Parathyroid adenoma (tissue), 2 donors: Measurements from ENCODE around the gene ZW10.
A peak's percentile ranks its signal among the peaks of the same experiment; 100 is the strongest.

Source experiments
- H2AFZ ChIP-seq: fragments of 300-600 bp; sonication (generic); one replicate; pipeline ENCODE4 v1.7.0; 2017; ENCODE audit warnings: antibody characterized with exemption, mild to moderate bottlenecking
- H3K27ac ChIP-seq: fragments of 300-600 bp; sonication (generic); one replicate; pipeline ENCODE4 v1.7.0; 2017
- H3K27me3 ChIP-seq: fragments of 300-600 bp; sonication (generic); one replicate; pipeline ENCODE4 v1.7.0; 2017; ENCODE audit warnings: low read length; ENCODE audit not compliant: control insufficient read depth, insufficient read depth
- H3K36me3 ChIP-seq: fragments of 300-600 bp; sonication (generic); one replicate; pipeline ENCODE4 v1.7.0; 2017; ENCODE audit warnings: low read length; ENCODE audit not compliant: control insufficient read depth, insufficient read depth
- H3K4me1 ChIP-seq: fragments of 300-600 bp; sonication (generic); one replicate; pipeline ENCODE4 v1.7.0; 2017; ENCODE audit warnings: control low read depth
- H3K4me2 ChIP-seq: fragments of 300-600 bp; sonication (generic); one replicate; pipeline ENCODE4 v1.7.0; 2017; ENCODE audit warnings: low read length
- H3K4me3 ChIP-seq: fragments of 300-600 bp; sonication (generic); one replicate; pipeline ENCODE4 v1.7.0; 2017; ENCODE audit warnings: low read depth, low read length
- H3K79me2 ChIP-seq: fragments of 300-600 bp; sonication (generic); one replicate; pipeline ENCODE4 v1.7.0; 2017; ENCODE audit warnings: control low read depth
- H3K9ac ChIP-seq: fragments of 300-600 bp; sonication (generic); one replicate; pipeline ENCODE4 v1.7.0; 2017; ENCODE audit warnings: mild to moderate bottlenecking
- H3K9me3 ChIP-seq: fragments of 300-600 bp; sonication (generic); one replicate; pipeline ENCODE4 v1.7.0; 2017; ENCODE audit warnings: low read length; ENCODE audit not compliant: control insufficient read depth
- TF ChIP-seq, protein P1 (sequence below): fragments of 300-600 bp; sonication (generic); IDR thresholded peaks from one replicate; pipeline ENCODE4 v1.7.0; 2017; ENCODE audit warnings: antibody characterized with exemption, mild to moderate bottlenecking
- donor health status: primary hyperparathyroidism.

Gene ZW10

GRCh38 chr11:113779496-113779895 lies 6.0 kb upstream of the ZW10 start, which contains the start of gene CLDN25:
Gene CLDN25 (plus strand): TSS chr11:113779796. CDS start chr11:113779796, 0 bp downstream.
- no peaks in the 10 kb centered on the region for H3K27me3 ChIP-seq

GRCh38 chr11:113778111-113778910 lies 4.8 kb upstream of the ZW10 start:
- no peaks in the 10 kb centered on the region for H3K27me3 ChIP-seq
- TF ChIP-seq, protein P1, sequence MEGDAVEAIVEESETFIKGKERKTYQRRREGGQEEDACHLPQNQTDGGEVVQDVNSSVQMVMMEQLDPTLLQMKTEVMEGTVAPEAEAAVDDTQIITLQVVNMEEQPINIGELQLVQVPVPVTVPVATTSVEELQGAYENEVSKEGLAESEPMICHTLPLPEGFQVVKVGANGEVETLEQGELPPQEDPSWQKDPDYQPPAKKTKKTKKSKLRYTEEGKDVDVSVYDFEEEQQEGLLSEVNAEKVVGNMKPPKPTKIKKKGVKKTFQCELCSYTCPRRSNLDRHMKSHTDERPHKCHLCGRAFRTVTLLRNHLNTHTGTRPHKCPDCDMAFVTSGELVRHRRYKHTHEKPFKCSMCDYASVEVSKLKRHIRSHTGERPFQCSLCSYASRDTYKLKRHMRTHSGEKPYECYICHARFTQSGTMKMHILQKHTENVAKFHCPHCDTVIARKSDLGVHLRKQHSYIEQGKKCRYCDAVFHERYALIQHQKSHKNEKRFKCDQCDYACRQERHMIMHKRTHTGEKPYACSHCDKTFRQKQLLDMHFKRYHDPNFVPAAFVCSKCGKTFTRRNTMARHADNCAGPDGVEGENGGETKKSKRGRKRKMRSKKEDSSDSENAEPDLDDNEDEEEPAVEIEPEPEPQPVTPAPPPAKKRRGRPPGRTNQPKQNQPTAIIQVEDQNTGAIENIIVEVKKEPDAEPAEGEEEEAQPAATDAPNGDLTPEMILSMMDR = no peak
- peaks cover 1% of the 10 kb centered on the region for H3K79me2 ChIP-seq
- H3K9me3 ChIP-seq = no peaks in the 10 kb centered on the region
- peak overlapping the region; percentile 79 for H2AFZ ChIP-seq
- H3K27ac ChIP-seq = peak overlapping the region; percentile 63
- no peak overlapping the region for H3K9ac ChIP-seq
- H3K4me3 ChIP-seq = peak overlapping the region; percentile 2
- H3K4me1 ChIP-seq = no peaks in the 10 kb centered on the region
- H3K4me2 ChIP-seq = peak overlapping the region; percentile 47
- H3K36me3 ChIP-seq = no peaks in the 10 kb centered on the region

More at GRCh38 chr11:113779496-113779895, 6.0 kb upstream of the ZW10 start, which contains the start of gene CLDN25:
- Histone ChIP-seq H3K4me2 (no peak within 1 kb of the TSS), H3K4me1 (no peaks in the 10 kb centered on the region), H3K36me3 (no peaks in the 10 kb centered on the region), H3K4me3 (peak within 1 kb of the TSS; percentile 2), H3K27ac (no peak within 1 kb of the TSS), H3K9me3 (no peaks in the 10 kb centered on the region), H3K79me2 (no peaks in the 10 kb centered on the region), H2AFZ (no peak within 1 kb of the TSS), H3K9ac (no peak within 1 kb of the TSS)
- TF ChIP-seq, protein P1 = no peak

- TF ChIP-seq, protein P1 = no peak
These were observed 647 bp upstream of the ZW10 start for GRCh38 chr11:113774174-113774503.

GRCh38 chr11:113773092-113773415 lies 438 bp downstream of the ZW10 start:
- H3K79me2 ChIP-seq = peaks cover 9% of the 10 kb centered on the region
- peak overlapping the region; percentile 57 for H3K27ac ChIP-seq
- TF ChIP-seq, protein P1 = no peak
- H3K4me2 ChIP-seq = peak overlapping the region; percentile 72
- H3K27me3 ChIP-seq = no peaks in the 10 kb centered on the region
- H3K9ac ChIP-seq = no peak overlapping the region
- H3K4me3 ChIP-seq = peak overlapping the region; percentile 80
- H3K36me3 ChIP-seq = no peaks in the 10 kb centered on the region
- H3K9me3 ChIP-seq = no peaks in the 10 kb centered on the region
- no peaks in the 10 kb centered on the region for H3K4me1 ChIP-seq
- peak overlapping the region; percentile 76 for H2AFZ ChIP-seq

More at GRCh38 chr11:113774174-113774503, 647 bp upstream of the ZW10 start:
- peak overlapping the region; percentile 76 for H2AFZ ChIP-seq
- H3K4me1 ChIP-seq = no peaks in the 10 kb centered on the region
- no peak overlapping the region for H3K27ac ChIP-seq
- no peak overlapping the region for H3K4me2 ChIP-seq
- no peak overlapping the region for H3K9ac ChIP-seq
- H3K36me3 ChIP-seq = no peaks in the 10 kb centered on the region
- H3K4me3 ChIP-seq = peak overlapping the region; percentile 80
- H3K9me3 ChIP-seq = no peaks in the 10 kb centered on the region
- no peaks in the 10 kb centered on the region for H3K27me3 ChIP-seq
- H3K79me2 ChIP-seq = peaks cover 9% of the 10 kb centered on the region

DNA sequence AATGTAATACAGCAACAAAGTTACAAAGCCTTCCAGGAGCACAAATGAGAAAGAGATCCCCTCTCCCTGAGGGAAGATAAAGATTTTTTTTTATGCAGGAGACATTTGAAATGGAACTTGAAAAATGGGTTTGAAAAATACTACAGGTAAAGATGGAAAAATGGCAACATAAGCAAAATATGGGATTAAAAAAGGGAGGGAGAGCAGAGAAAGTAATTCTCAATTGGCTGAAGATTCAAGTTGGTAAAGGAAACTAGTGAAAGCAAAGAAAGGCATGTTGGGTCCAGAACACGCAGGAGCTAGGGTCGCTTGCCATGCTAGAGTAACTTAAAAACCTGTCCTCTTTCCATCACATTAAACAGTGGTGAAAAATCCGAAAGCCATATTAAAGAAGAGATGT lies 1.5 kb downstream of the ZW10 start:
- Histone ChIP-seq H3K9me3 (no peaks in the 10 kb centered on the region), H3K27me3 (no peaks in the 10 kb centered on the region), H3K36me3 (no peaks in the 10 kb centered on the region), H3K4me3 (no peak overlapping the region), H3K79me2 (peaks cover 9% of the 10 kb centered on the region), H3K9ac (no peak overlapping the region), H3K4me2 (no peak overlapping the region), H3K27ac (no peak overlapping the region), H2AFZ (no peak overlapping the region), H3K4me1 (no peaks in the 10 kb centered on the region)
- TF ChIP-seq, protein P1 = no peak
